GM12874 (cell line): Measurements from ENCODE around the gene PITPNM3.

Source experiments
- CTCF ChIP-seq: IDR thresholded peaks from 2 replicates; pipeline ENCODE4 v1.5.1; 2011; ENCODE audit warnings: low read depth, mild to moderate bottlenecking, control low read depth, low read length, moderate library complexity; ENCODE audit not compliant: insufficient read depth

Gene PITPNM3

GRCh38 chr17:6555331-6556120 is 829 bp downstream of the PITPNM3 start:
- no peak for TF ChIP-seq CTCF

- TF ChIP-seq CTCF = no peak
These were observed 1.5 kb downstream of the PITPNM3 start for GRCh38 chr17:6554871-6555330.

GRCh38 chr17:6554342-6554741 is 2.0 kb downstream of the PITPNM3 start:
- TF ChIP-seq CTCF = no peak

- TF ChIP-seq CTCF = no peak
These were observed 4.4 kb downstream of the PITPNM3 start for GRCh38 chr17:6551869-6552531.

GRCh38 chr17:6551356-6551755 is 5.0 kb downstream of the PITPNM3 start:
- no peak for TF ChIP-seq CTCF

- no peak for TF ChIP-seq CTCF
These were observed 6.8 kb downstream of the PITPNM3 start for GRCh38 chr17:6549384-6550036.
